ENCODE results near the gene NUMBL.
"Not testable (repeated sequence)": the region's sequence is repeated elsewhere in the genome, so short reads cannot be mapped to it uniquely, and the experiment has no call there.

Gene NUMBL

GRCh38 chr19:40629346-40629745 lies 61.1 kb downstream of the NUMBL start:
- DNase-seq, result no peak

- DNase-seq, result no peak
Measured at GRCh38 chr19:40627486-40628279, 62.8 kb downstream of the NUMBL start.

- DNase-seq, result no peak
Measured at GRCh38 chr19:40626918-40627317, 63.5 kb downstream of the NUMBL start.

- no peak for DNase-seq
Measured at GRCh38 chr19:40625406-40626120, 64.9 kb downstream of the NUMBL start.

GRCh38 chr19:40624369-40625153 lies 65.9 kb downstream of the NUMBL start:
- DNase-seq, result not testable (repeated sequence)

GRCh38 chr19:40623403-40624251 lies 66.8 kb downstream of the NUMBL start:
- DNase-seq, result no peak

- no peak for DNase-seq
Measured at GRCh38 chr19:40622773-40623075, 67.7 kb downstream of the NUMBL start.

GRCh38 chr19:40621966-40622772 lies 68.3 kb downstream of the NUMBL start:
- no peak for DNase-seq

- DNase-seq, result no peak
Measured at GRCh38 chr19:40621283-40621682, 69.2 kb downstream of the NUMBL start.

- DNase-seq, result no peak
Measured at GRCh38 chr19:40620161-40620485, 70.3 kb downstream of the NUMBL start.

- DNase-seq, result no peak
Measured at GRCh38 chr19:40619333-40620160, 70.9 kb downstream of the NUMBL start.

- no peak for DNase-seq
Measured at GRCh38 chr19:40617961-40618360, 72.5 kb downstream of the NUMBL start.

- no peak for DNase-seq
Measured at GRCh38 chr19:40616941-40617340, 73.5 kb downstream of the NUMBL start.

GRCh38 chr19:40616178-40616577 lies 74.3 kb downstream of the NUMBL start:
- no peak for DNase-seq
